Retinal pigment epithelial cell (primary cell): ENCODE data around the gene RING1.

Experiments used
- DNase-seq: peaks from one replicate; pipeline ENCODE4 v3.0.0-alpha.2; 2010; ENCODE audit warnings: low read depth
- H3K4me3 ChIP-seq: 2 replicates; pipeline ENCODE4 v1.5.1; 2011; ENCODE audit warnings: mild to moderate bottlenecking, low read length, control low read depth, moderate library complexity
- CTCF ChIP-seq: conservative IDR thresholded peaks from 2 replicates; pipeline ENCODE4 v1.5.1; 2011; ENCODE audit warnings: low read depth, low read length, control low read depth, inconsistent platforms

Gene RING1

GRCh38 chr6:33164665-33165373, 43.5 kb upstream of the RING1 start:
- H3K4me3 ChIP-seq: no peak overlapping the region
- no peak for DNase-seq
- no peak for TF ChIP-seq CTCF

GRCh38 chr6:33165581-33166258, 42.6 kb upstream of the RING1 start:
- DNase-seq: no peak
- H3K4me3 ChIP-seq: no peak overlapping the region
- TF ChIP-seq CTCF: no peak

- DNase-seq: no peak
- H3K4me3 ChIP-seq: no peak overlapping the region
- TF ChIP-seq CTCF: no peak
Observed at GRCh38 chr6:33166363-33166762, 41.9 kb upstream of the RING1 start.

GRCh38 chr6:33166811-33167210, 41.5 kb upstream of the RING1 start:
- no peak for DNase-seq
- no peak overlapping the region for H3K4me3 ChIP-seq
- TF ChIP-seq CTCF: no peak

- no peak for TF ChIP-seq CTCF
- no peak for DNase-seq
- H3K4me3 ChIP-seq: no peak overlapping the region
Observed at GRCh38 chr6:33167374-33168283, 40.7 kb upstream of the RING1 start.

- H3K4me3 ChIP-seq: no peak overlapping the region
- no peak for DNase-seq
- TF ChIP-seq CTCF: no peak
Observed at GRCh38 chr6:33168284-33168601, 40.1 kb upstream of the RING1 start.
